ENCODE measurements around the gene SND1.

The SND1 gene

DNA sequence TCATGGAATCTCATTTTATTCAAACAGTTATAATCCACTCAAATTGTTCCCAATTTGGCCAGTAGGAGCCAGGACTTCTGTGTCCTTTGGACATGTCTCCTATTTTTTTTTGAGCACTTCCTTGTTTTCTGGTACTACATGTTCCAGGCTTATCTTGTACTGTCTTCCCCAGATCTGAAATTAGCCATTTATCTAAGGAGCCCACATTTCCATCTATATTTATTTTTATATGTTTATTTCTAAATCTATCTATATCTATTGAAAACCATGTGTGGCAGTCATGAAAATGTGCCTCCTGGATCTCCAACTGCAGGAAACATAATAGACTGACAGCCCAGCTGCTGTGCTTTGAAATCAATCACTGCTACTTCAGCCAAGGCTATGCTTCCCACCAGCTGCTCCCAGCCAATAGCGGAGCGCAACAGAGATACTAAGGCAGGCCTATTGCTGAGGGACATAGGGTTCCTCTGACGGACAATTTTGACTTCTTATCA lies 232.1 kb downstream of the SND1 start:
- Histone ChIP-seq H3K27ac (ENCODE audit: low read depth, low read length) (no peak overlapping the region), H3K9me3 (ENCODE audit: insufficient read depth, low read length) (no peaks in the 10 kb centered on the region), H3K36me3 (ENCODE audit: low read length) (peaks cover 10% of the 10 kb centered on the region), H3K4me2 (ENCODE audit: low read depth, low read length, poor library complexity, severe bottlenecking) (no peak overlapping the region), H3K9ac (ENCODE audit: low read length) (no peak overlapping the region), H3F3A (ENCODE audit: insufficient read depth) (no peaks in the 10 kb centered on the region), H4K20me1 (ENCODE audit: low read depth, low read length) (no peaks in the 10 kb centered on the region), H2AFZ (ENCODE audit: low read depth, low read length, severe bottlenecking) (no peak overlapping the region), H3K27me3 (ENCODE audit: low read length) (no peaks in the 10 kb centered on the region), H3K4me3 (ENCODE audit: insufficient read depth, low read length, poor library complexity, severe bottlenecking) (no peak overlapping the region), H3K79me2 (ENCODE audit: insufficient read depth, low read length) (peaks cover 4% of the 10 kb centered on the region; the same call in 1 of the 2 replicates), H3K9me2 (replicated peaks; ENCODE audit: insufficient read depth, low read length) (no peaks in the 10 kb centered on the region)
- TF ChIP-seq, protein P1, sequence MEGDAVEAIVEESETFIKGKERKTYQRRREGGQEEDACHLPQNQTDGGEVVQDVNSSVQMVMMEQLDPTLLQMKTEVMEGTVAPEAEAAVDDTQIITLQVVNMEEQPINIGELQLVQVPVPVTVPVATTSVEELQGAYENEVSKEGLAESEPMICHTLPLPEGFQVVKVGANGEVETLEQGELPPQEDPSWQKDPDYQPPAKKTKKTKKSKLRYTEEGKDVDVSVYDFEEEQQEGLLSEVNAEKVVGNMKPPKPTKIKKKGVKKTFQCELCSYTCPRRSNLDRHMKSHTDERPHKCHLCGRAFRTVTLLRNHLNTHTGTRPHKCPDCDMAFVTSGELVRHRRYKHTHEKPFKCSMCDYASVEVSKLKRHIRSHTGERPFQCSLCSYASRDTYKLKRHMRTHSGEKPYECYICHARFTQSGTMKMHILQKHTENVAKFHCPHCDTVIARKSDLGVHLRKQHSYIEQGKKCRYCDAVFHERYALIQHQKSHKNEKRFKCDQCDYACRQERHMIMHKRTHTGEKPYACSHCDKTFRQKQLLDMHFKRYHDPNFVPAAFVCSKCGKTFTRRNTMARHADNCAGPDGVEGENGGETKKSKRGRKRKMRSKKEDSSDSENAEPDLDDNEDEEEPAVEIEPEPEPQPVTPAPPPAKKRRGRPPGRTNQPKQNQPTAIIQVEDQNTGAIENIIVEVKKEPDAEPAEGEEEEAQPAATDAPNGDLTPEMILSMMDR (IDR thresholded peaks at IDR 0.05; ENCODE audit: insufficient read depth, low read length, poor library complexity, severe bottlenecking) = no peak
- TF ChIP-seq EZH2phosphoT487 (conservative IDR thresholded peaks at IDR 0.05; ENCODE audit: low read length) = no peak

DNA sequence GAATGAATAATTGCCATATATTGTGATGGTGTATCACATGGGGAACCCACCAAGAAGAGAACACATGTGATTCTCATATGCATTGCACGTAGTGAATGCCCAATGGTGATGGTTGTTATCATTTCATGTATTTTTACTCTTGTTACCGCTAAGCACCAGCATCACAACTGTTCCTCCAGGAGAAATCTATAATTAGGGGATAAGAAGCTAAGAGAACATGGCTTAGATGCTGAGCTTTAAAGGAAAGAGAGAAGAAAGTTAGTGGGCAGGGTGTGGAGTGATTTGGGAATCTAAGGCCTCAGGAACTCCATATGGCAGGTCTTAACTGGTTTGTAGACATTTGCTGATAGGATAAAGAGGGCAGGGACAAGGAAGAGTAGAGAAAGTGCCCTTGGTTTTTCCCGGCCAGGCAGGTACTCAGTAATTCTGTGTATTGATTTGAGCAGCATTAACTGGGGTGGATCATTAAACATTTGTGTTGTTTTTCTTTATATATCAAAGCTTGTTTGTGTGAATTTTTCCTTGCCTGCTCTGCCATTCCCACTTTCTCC lies 233.3 kb downstream of the SND1 start:
- TF ChIP-seq, protein P1 (IDR thresholded peaks at IDR 0.05; ENCODE audit: insufficient read depth, low read length, poor library complexity, severe bottlenecking) = no peak
- no peak for TF ChIP-seq EZH2phosphoT487 (conservative IDR thresholded peaks at IDR 0.05; ENCODE audit: low read length)
- 0 out of 2 replicates have a peak, but pooled peaks cover 4% of the 10 kb centered on the region for H3K79me2 ChIP-seq (ENCODE audit: insufficient read depth, low read length)
- H3K27ac ChIP-seq (ENCODE audit: low read depth, low read length) = no peak overlapping the region
- H3K4me2 ChIP-seq (ENCODE audit: low read depth, low read length, poor library complexity, severe bottlenecking) = no peak overlapping the region
- peaks cover 17% of the 10 kb centered on the region for H3K36me3 ChIP-seq (ENCODE audit: low read length)
- H3F3A ChIP-seq (ENCODE audit: insufficient read depth) = no peaks in the 10 kb centered on the region
- H3K4me3 ChIP-seq (ENCODE audit: insufficient read depth, low read length, poor library complexity, severe bottlenecking) = no peak overlapping the region
- H3K9me3 ChIP-seq (ENCODE audit: insufficient read depth, low read length) = no peaks in the 10 kb centered on the region
- H3K9me2 ChIP-seq (replicated peaks; ENCODE audit: insufficient read depth, low read length) = no peaks in the 10 kb centered on the region
- H3K9ac ChIP-seq (ENCODE audit: low read length) = no peak overlapping the region
- no peak overlapping the region for H2AFZ ChIP-seq (ENCODE audit: low read depth, low read length, severe bottlenecking)
- H3K27me3 ChIP-seq (ENCODE audit: low read length) = no peaks in the 10 kb centered on the region
- no peaks in the 10 kb centered on the region for H4K20me1 ChIP-seq (ENCODE audit: low read depth, low read length)

DNA sequence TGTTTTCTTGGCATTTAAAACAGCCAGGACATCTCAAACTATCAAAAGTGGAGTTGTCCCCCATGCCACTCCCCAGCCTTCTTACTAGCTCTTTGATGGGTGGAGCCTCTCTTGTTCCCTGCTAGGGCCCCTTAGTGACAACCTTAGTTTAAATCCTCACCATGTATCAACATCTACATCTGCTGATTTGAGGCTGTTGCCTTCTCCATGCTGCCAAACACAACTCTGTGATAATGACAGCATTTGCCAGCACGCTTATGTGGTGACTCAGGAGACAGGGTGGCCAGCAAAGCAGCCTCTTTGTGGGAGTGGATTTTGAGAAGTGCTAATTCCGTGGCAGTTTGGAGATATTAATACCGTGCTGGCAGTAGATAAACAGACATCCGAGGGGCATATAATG lies 233.8 kb downstream of the SND1 start:
- no peaks in the 10 kb centered on the region for H3F3A ChIP-seq (ENCODE audit: insufficient read depth)
- H3K9me3 ChIP-seq (ENCODE audit: insufficient read depth, low read length) = no peaks in the 10 kb centered on the region
- H4K20me1 ChIP-seq (ENCODE audit: low read depth, low read length) = no peaks in the 10 kb centered on the region
- H3K27ac ChIP-seq (ENCODE audit: low read depth, low read length) = no peak overlapping the region
- TF ChIP-seq, protein P1 (IDR thresholded peaks at IDR 0.05; ENCODE audit: insufficient read depth, low read length, poor library complexity, severe bottlenecking) = no peak
- TF ChIP-seq EZH2phosphoT487 (conservative IDR thresholded peaks at IDR 0.05; ENCODE audit: low read length) = no peak
- no peaks in the 10 kb centered on the region for H3K9me2 ChIP-seq (replicated peaks; ENCODE audit: insufficient read depth, low read length)
- no peak overlapping the region for H3K9ac ChIP-seq (ENCODE audit: low read length)
- no peaks in the 10 kb centered on the region for H3K27me3 ChIP-seq (ENCODE audit: low read length)
- 0 out of 2 replicates have a peak, but pooled peaks cover 5% of the 10 kb centered on the region for H3K79me2 ChIP-seq (ENCODE audit: insufficient read depth, low read length)
- no peak overlapping the region for H3K4me3 ChIP-seq (ENCODE audit: insufficient read depth, low read length, poor library complexity, severe bottlenecking)
- H3K36me3 ChIP-seq (ENCODE audit: low read length) = peaks cover 17% of the 10 kb centered on the region
- no peak overlapping the region for H3K4me2 ChIP-seq (ENCODE audit: low read depth, low read length, poor library complexity, severe bottlenecking)
- no peak overlapping the region for H2AFZ ChIP-seq (ENCODE audit: low read depth, low read length, severe bottlenecking)

Data from SU-DHL-6 (cell line).